ENCODE data around the gene CA9.

CA9 gene

GRCh38 chr9:35680331-35681105 lies 6.8 kb downstream of the CA9 start:
- DNase-seq (ENCODE audit: low read depth): no peak
- TF ChIP-seq, protein P1, sequence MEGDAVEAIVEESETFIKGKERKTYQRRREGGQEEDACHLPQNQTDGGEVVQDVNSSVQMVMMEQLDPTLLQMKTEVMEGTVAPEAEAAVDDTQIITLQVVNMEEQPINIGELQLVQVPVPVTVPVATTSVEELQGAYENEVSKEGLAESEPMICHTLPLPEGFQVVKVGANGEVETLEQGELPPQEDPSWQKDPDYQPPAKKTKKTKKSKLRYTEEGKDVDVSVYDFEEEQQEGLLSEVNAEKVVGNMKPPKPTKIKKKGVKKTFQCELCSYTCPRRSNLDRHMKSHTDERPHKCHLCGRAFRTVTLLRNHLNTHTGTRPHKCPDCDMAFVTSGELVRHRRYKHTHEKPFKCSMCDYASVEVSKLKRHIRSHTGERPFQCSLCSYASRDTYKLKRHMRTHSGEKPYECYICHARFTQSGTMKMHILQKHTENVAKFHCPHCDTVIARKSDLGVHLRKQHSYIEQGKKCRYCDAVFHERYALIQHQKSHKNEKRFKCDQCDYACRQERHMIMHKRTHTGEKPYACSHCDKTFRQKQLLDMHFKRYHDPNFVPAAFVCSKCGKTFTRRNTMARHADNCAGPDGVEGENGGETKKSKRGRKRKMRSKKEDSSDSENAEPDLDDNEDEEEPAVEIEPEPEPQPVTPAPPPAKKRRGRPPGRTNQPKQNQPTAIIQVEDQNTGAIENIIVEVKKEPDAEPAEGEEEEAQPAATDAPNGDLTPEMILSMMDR (IDR thresholded peaks at IDR 0.05; ENCODE audit: control insufficient read depth, extremely low read depth, insufficient read depth): no peak

DNA sequence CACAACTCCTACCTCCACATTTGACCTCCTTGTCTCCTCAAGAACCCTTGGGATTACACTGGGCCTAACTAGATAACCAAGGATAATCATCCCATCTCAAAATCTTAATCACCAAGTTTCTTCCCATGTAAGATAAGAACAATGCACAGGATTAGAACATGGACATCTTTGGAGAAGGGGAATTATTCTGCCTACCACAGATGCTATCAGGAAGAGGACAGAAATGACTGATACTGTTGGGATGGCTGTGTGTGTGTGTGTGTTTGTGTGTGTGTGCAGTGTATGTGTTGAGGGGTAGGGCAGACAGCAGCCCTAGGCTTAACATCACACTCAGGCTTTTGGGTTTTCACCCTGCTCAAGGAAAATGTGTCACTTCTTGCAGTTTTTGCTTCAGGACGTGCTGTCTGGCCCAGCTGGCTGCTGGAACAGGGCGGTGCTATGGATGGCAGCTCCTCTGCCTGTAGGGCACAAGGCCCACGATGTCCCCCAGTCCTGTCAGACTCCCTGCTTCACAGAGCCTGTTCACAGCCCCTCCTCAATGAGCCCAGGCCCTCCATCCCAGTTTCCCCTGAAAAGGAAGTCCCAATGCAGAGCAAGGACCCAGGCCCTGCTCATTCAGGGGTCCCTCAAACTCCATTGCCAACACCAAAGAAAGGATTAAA lies 7.7 kb downstream of the CA9 start:
- TF ChIP-seq, protein P1 (IDR thresholded peaks at IDR 0.05; ENCODE audit: control insufficient read depth, extremely low read depth, insufficient read depth): no peak
- no peak for DNase-seq (ENCODE audit: low read depth)

More at GRCh38 chr9:35680331-35681105, 6.8 kb downstream of the CA9 start:
- no peak overlapping the region for H3K4me3 ChIP-seq (ENCODE audit: low read depth, low read length)

GRCh38 chr9:35682051-35682450 lies 8.3 kb downstream of the CA9 start:
- no peak overlapping the region for H3K4me3 ChIP-seq (ENCODE audit: low read depth, low read length)
- no peak for DNase-seq (ENCODE audit: low read depth)
- TF ChIP-seq, protein P1 (IDR thresholded peaks at IDR 0.05; ENCODE audit: control insufficient read depth, extremely low read depth, insufficient read depth): no peak

More for the DNA sequence above, 7.7 kb downstream of the CA9 start:
- no peak overlapping the region for H3K4me3 ChIP-seq (ENCODE audit: low read depth, low read length)

DNA sequence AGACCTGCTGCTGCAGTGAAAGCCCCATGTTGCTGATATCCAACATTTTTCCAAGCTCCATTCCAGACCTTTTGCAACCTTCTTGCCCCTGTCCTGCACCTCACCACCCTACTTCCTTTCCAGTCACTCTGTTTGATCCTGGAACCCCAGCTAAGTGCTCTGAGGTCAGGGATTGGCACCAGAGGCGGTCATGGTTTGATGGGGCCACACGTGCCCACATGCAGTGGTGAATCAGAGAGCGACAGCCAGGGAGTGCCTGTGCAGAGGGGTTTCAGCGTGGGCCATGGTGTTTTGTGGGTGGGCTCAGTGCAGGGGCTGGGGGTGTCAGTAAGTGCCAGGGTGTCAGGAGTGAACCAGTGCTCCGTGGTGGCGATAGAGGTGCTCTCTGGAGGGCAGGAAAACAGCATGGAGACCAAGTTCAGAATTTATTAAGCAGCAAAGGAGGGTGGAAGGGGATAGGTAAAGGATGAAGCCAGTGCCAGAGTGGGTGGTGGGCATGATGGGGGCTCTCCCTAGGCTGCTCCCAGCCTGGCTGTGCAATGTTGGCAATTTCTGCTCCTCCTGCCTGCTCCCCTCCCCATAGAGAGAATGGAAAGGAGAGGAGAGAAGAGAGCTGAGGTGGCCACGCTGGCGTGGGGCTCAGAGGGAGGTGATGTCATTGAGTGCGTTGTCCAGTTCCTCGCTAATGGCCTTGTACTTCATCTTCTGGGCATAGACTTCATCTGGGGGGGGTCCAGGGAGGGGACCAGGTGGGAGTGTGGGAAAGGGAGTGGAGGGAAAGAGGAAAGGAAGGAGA lies 9.0 kb downstream of the CA9 start:
- TF ChIP-seq, protein P1 (IDR thresholded peaks at IDR 0.05; ENCODE audit: control insufficient read depth, extremely low read depth, insufficient read depth): no peak
- no peak overlapping the region for H3K4me3 ChIP-seq (ENCODE audit: low read depth, low read length)
- no peak for DNase-seq (ENCODE audit: low read depth)

DNA sequence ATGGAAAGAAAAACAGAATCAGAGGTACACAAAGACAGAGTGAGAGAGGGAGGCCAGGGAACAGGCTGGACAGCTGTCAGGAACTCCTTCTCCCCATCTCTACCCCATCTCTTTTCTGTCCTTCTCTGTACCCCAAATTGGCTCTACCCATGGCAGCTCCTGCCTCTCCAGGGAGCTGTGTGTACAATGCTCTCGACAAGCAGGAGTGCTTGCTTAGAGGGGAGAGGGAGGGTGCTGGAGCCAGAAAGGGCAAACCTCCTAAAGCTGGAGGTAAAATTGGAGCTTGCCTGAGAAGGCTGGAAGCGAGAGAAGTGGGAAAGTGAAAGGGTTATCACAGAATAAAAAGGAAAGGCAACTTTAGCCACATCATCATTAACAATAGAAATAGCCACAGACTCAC lies 9.6 kb downstream of the CA9 start:
- TF ChIP-seq, protein P1 (IDR thresholded peaks at IDR 0.05; ENCODE audit: control insufficient read depth, extremely low read depth, insufficient read depth): no peak
- DNase-seq (ENCODE audit: low read depth): no peak
- H3K4me3 ChIP-seq (ENCODE audit: low read depth, low read length): no peak overlapping the region

GRCh38 chr9:35684921-35685320 lies 11.2 kb downstream of the CA9 start:
- no peak overlapping the region for H3K4me3 ChIP-seq (ENCODE audit: low read depth, low read length)

More at GRCh38 chr9:35684921-35685320, 11.2 kb downstream of the CA9 start:
- no peak for DNase-seq (ENCODE audit: low read depth)
- TF ChIP-seq, protein P1 (IDR thresholded peaks at IDR 0.05; ENCODE audit: control insufficient read depth, extremely low read depth, insufficient read depth): no peak

All from LNCaP clone FGC (cell line).